ENCODE results near the gene TBX1.

The TBX1 gene

DNA sequence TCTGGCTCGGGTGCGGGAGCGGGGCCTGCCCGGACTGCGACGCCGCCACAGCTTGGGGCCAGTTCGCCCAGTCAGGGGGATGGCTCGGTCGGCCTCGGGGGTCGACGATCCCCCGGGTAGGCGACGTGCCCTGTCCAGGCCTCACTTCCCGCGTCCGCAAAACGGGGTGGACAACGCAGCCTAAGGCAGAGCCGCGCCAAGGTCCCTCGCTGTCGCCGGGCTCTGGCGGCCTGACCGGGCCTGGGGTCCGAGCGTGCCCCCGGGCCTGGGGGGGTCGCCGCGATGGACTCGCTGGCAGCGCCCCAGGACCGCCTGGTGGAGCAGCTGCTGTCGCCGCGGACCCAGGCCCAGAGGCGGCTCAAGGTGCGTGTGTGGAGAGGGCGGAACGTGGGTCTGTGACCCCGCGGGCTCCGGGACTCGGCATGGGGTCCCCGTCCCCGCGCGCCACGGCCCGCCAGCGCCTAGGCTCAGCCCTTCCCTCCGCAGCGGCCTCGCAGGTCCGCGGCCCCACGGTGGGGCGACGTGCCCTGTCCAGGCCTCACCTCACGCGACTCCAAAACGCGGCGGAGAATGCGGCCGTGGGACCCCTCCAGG is 42.0 kb upstream of the TBX1 start:
- peak overlapping the region; percentile 44; the same call in 1 of the 2 replicates for H3K9ac ChIP-seq (ENCODE audit: low read depth, low read length)
- no peaks in the 10 kb centered on the region for H3K36me3 ChIP-seq (ENCODE audit: insufficient read depth, low read length)
- H3K27ac ChIP-seq (ENCODE audit: low read depth, low read length): no peak overlapping the region
- peaks cover 10% of the 10 kb centered on the region for H3K4me1 ChIP-seq (ENCODE audit: insufficient read depth, low read length)
- H3K27me3 ChIP-seq (ENCODE audit: insufficient read depth, low read length): peaks cover 96% of the 10 kb centered on the region
- H3K9me3 ChIP-seq (ENCODE audit: insufficient read depth, low read depth, low read length): no peaks in the 10 kb centered on the region
- 1% methylated on average over 70 of the region's 70 CpGs for WGBS
- peak overlapping the region; percentile 53 for H3K4me3 ChIP-seq (ENCODE audit: low read length)

DNA sequence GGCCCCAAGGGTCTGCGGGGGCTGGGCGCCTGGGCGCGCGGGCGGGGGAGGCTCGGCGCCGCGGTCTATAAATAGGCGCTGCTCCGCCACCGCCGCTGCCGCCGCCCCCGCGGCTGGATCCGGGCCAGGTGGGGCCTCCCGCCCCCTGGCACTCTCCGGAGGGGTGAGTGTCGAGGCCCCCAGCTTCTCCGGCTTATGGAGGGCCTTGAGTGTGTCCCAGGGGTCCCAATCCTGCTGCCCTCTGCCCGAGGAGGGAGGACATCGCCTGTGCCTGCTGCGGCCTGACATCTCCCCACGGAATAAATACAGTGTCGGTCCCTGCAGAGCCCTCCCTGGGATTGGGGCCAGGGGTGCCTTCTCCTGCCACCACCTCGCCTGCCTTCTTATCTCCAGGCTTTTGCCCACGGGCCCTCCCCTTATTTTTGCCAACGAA is 41.5 kb upstream of the TBX1 start:
- Histone ChIP-seq H3K36me3 (ENCODE audit: insufficient read depth, low read length) (no peaks in the 10 kb centered on the region), H3K9ac (ENCODE audit: low read depth, low read length) (no peak overlapping the region), H3K9me3 (ENCODE audit: insufficient read depth, low read depth, low read length) (no peaks in the 10 kb centered on the region), H3K4me1 (ENCODE audit: insufficient read depth, low read length) (peaks cover 10% of the 10 kb centered on the region), H3K27me3 (ENCODE audit: insufficient read depth, low read length) (peaks cover 96% of the 10 kb centered on the region), H3K4me3 (ENCODE audit: low read length) (peak overlapping the region; percentile 53), H3K27ac (ENCODE audit: low read depth, low read length) (no peak overlapping the region)
- 19% methylated on average over 31 of the region's 31 CpGs for WGBS

DNA sequence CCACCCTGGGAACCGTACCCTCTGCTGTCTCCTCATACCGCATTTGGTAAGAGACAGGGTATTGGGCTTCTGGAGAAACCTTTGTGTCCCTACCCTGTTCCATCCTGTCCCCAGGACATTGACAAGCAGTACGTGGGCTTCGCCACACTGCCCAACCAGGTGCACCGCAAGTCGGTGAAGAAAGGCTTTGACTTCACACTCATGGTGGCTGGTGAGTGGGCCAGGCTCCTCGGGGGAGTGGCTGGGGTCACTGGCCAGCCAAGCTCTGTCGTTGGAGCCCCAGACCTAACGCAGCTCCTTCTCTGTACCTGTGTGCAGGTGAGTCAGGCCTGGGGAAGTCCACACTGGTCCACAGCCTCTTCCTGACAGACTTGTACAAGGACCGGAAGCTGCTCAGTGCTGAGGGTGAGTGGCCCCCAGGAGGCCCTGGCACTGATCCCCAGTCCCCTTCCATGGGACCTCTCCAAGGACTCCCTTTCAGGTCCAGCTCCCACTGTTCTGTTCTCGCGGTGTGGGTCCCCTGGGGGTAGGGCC is 41.0 kb upstream of the TBX1 start:
- Histone ChIP-seq H3K27ac (ENCODE audit: low read depth, low read length) (no peak overlapping the region), H3K27me3 (ENCODE audit: insufficient read depth, low read length) (peaks cover 98% of the 10 kb centered on the region), H3K9ac (ENCODE audit: low read depth, low read length) (no peak overlapping the region), H3K4me1 (ENCODE audit: insufficient read depth, low read length) (peaks cover 10% of the 10 kb centered on the region), H3K36me3 (ENCODE audit: insufficient read depth, low read length) (no peaks in the 10 kb centered on the region), H3K9me3 (ENCODE audit: insufficient read depth, low read depth, low read length) (no peaks in the 10 kb centered on the region), H3K4me3 (ENCODE audit: low read length) (no peak overlapping the region)
- 80% methylated on average over 12 of the region's 12 CpGs for WGBS

DNA sequence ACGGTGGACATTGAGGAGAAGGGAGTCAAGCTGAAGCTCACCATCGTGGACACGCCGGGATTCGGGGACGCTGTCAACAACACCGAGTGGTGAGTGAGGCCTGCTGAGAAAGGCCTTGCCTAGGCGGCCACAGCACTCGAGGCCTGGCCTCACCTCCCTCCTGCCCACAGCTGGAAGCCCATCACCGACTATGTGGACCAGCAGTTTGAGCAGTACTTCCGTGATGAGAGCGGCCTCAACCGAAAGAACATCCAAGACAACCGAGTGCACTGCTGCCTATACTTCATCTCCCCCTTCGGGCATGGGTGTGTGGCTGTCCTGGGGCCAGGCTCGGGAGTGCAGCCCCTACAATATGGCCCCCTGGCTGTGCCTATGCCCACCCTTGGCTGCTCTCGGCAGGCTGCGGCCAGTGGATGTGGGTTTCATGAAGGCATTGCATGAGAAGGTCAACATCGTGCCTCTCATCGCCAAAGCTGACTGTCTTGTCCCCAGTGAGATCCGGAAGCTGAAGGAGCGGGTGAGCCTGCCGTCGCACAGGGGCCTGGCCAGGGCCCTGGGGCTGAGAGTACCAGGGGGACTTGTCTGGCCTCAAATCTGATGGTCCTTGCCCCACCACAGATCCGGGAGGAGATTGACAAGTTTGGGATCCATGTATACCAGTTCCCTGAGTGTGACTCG is 40.3 kb upstream of the TBX1 start:
- no peaks in the 10 kb centered on the region for H3K9me3 ChIP-seq (ENCODE audit: insufficient read depth, low read depth, low read length)
- no peak overlapping the region for H3K27ac ChIP-seq (ENCODE audit: low read depth, low read length)
- peaks cover 98% of the 10 kb centered on the region for H3K27me3 ChIP-seq (ENCODE audit: insufficient read depth, low read length)
- peaks cover 10% of the 10 kb centered on the region for H3K4me1 ChIP-seq (ENCODE audit: insufficient read depth, low read length)
- H3K36me3 ChIP-seq (ENCODE audit: insufficient read depth, low read length): no peaks in the 10 kb centered on the region
- 86% methylated on average over 26 of the region's 26 CpGs for WGBS
- H3K4me3 ChIP-seq (ENCODE audit: low read length): no peak overlapping the region
- no peak overlapping the region for H3K9ac ChIP-seq (ENCODE audit: low read depth, low read length)

DNA sequence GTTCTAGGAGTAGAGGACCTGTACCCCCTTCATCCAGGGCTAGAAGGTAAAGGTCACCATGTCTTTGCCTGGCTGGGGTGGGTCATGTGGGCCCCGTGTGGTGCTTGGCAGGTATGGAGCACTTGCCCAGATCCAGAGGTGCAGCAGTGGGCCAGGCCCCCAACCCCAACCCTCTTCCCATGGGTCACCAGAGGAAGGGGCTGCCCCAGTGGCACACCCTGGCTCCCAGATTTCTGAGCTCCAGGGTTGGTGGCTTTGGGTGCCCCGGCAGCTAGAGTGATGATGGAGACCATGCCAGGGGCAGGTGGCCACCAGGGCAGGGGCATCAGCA is 39.6 kb upstream of the TBX1 start:
- Histone ChIP-seq H3K4me3 (ENCODE audit: low read length) (no peak overlapping the region), H3K27ac (ENCODE audit: low read depth, low read length) (no peak overlapping the region), H3K36me3 (ENCODE audit: insufficient read depth, low read length) (no peaks in the 10 kb centered on the region), H3K9me3 (ENCODE audit: insufficient read depth, low read depth, low read length) (no peaks in the 10 kb centered on the region), H3K9ac (ENCODE audit: low read depth, low read length) (no peak overlapping the region), H3K4me1 (ENCODE audit: insufficient read depth, low read length) (peaks cover 10% of the 10 kb centered on the region), H3K27me3 (ENCODE audit: insufficient read depth, low read length) (peaks cover 98% of the 10 kb centered on the region)
- WGBS: 97% methylated on average over 2 of the region's 2 CpGs

DNA sequence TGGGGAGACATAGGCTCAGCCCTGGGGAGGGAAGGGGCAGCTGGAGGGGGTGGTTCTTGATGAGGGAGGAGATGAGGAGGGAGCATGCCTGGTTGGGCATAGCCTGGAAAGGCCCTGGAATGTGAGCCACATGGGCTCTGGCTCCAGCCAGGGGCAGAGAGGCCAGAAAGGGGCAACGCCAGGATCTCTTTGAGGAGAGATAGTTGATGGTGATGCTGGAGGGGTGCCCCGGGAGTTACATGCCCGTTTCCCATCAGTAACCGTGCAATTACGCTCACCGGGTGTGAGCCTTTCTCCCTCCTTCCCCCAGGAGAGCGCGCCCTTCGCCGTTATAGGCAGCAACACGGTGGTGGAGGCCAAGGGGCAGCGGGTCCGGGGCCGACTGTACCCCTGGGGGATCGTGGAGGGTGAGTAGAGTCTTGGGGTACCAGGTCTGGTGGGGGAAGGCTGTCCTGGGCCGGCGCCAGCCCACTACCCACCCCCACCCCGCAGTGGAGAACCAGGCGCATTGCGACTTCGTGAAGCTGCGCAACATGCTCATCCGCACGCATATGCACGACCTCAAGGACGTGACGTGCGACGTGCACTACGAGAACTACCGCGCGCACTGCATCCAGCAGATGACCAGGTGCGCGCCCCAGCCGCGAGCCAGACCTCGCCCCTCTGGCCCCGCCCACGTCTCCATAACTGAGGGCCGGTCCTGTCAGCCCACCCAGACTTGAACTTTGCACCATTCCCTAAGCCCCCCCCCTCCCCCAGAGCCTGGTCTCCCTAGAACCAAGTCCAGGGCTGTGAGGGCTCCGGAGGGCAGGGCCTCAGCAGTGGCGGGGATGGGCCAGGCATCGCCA is 39.0 kb upstream of the TBX1 start:
- Histone ChIP-seq H3K36me3 (ENCODE audit: insufficient read depth, low read length) (no peaks in the 10 kb centered on the region), H3K4me3 (ENCODE audit: low read length) (peak overlapping the region; percentile 31), H3K9ac (ENCODE audit: low read depth, low read length) (no peak overlapping the region), H3K4me1 (ENCODE audit: insufficient read depth, low read length) (peaks cover 10% of the 10 kb centered on the region), H3K27me3 (ENCODE audit: insufficient read depth, low read length) (peaks cover 98% of the 10 kb centered on the region), H3K27ac (ENCODE audit: low read depth, low read length) (no peak overlapping the region), H3K9me3 (ENCODE audit: insufficient read depth, low read depth, low read length) (no peaks in the 10 kb centered on the region)
- WGBS: 8% methylated on average over 38 of the region's 44 CpGs

DNA sequence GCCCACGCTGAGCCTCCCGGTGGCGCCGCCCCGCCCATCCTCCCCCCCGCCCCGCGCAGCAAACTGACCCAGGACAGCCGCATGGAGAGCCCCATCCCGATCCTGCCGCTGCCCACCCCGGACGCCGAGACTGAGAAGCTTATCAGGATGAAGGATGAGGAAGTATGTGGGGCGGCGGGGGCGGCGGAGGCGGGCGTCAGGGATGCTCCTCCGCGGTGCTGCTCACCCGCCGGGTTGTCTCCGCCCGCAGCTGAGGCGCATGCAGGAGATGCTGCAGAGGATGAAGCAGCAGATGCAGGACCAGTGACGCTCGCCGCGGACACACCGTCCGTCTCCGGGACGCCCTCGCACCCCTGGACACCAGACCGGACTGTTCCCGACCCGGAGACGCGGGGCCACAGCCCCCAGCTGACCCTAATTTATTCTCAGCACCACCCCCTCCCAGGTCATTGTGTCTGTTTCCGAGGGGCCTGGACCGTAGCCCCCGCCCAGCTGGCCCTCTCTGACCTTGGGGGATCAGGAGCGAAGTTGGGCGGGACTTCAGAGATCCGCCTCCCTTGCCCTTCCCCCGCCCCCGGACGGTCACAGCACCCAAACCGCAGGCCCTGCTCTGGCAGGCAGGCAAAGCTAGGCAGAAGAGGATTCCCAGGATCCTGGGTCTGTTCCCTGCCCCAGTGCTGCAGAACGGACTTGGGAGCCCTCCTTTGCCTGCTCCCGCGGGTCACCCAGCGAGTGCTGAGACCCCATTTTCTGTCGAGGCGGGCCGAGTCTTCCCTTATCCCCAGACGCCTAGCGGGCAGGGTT is 38.2 kb upstream of the TBX1 start:
- Histone ChIP-seq H3K4me3 (ENCODE audit: low read length) (peak overlapping the region; percentile 43), H3K9ac (ENCODE audit: low read depth, low read length) (no peak overlapping the region), H3K9me3 (ENCODE audit: insufficient read depth, low read depth, low read length) (no peaks in the 10 kb centered on the region), H3K27ac (ENCODE audit: low read depth, low read length) (no peak overlapping the region), H3K27me3 (ENCODE audit: insufficient read depth, low read length) (peaks cover 100% of the 10 kb centered on the region), H3K36me3 (ENCODE audit: insufficient read depth, low read length) (no peaks in the 10 kb centered on the region), H3K4me1 (ENCODE audit: insufficient read depth, low read length) (peaks cover 10% of the 10 kb centered on the region)
- WGBS: 2% methylated on average over 60 of the region's 60 CpGs

DNA sequence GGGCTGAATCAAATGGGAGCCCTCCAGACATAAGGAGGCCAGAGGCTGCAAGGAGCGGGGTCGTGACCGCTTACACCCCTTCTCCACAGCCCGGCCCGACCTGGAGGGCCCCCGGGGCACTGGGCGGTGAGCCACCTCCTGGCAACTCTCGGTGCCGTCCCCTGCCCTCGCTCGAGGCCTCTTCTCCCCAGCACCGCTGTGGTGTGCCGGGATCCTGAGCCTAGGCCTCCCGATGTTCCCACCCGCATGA is 37.7 kb upstream of the TBX1 start:
- H3K4me3 ChIP-seq (ENCODE audit: low read length): peak overlapping the region; percentile 43
- H3K27me3 ChIP-seq (ENCODE audit: insufficient read depth, low read length): peaks cover 100% of the 10 kb centered on the region
- H3K9me3 ChIP-seq (ENCODE audit: insufficient read depth, low read depth, low read length): no peaks in the 10 kb centered on the region
- WGBS: 6% methylated on average over 15 of the region's 15 CpGs
- no peak overlapping the region for H3K9ac ChIP-seq (ENCODE audit: low read depth, low read length)
- no peaks in the 10 kb centered on the region for H3K36me3 ChIP-seq (ENCODE audit: insufficient read depth, low read length)
- peaks cover 10% of the 10 kb centered on the region; the same call in 1 of the 2 replicates for H3K4me1 ChIP-seq (ENCODE audit: insufficient read depth, low read length)
- no peak overlapping the region for H3K27ac ChIP-seq (ENCODE audit: low read depth, low read length)

DNA sequence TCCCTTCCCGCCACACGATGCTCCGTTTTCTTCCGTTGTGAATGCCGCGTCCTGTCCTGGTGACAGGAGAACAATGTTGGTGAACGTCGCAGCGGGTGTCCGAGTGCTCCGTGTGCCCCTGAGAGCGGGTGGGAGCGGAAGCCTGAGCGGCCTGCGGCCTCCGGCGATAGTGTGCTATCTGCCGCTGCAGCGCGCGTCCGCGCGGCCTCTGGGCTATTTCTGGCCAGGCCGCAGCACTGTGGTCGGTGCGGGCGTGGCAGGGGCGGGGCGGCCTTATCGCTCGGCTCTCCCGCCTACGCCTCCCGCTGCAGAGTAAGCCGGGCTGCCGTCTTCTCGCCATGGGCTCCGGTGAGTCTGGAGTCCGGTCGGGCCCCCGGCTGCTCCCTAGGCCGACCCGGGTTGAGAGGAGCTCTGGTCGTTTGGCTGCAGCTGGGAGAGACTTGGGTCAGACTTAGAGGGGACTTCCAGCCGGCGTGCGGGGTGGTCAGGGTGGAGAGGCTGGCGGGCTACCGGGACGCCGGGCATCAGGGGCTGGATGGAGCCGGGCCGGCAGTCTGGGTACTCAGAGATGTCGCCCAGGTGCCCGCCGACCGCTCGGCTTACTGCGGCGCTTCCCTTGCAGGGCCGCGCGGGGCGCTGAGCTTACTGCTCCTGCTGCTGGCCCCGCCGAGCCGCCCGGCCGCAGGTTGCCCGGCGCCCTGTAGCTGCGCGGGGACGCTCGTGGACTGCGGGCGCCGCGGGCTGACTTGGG is 37.2 kb upstream of the TBX1 start, which contains the start of gene GP1BB:
GP1BB (plus strand) TSS at position 308 of the 751 bp plus-strand sequence; CDS start at position 339, 31 bp downstream.
- H3K9ac ChIP-seq (ENCODE audit: low read depth, low read length): no peak within 1 kb of the TSS
- no peaks in the 10 kb centered on the region for H3K36me3 ChIP-seq (ENCODE audit: insufficient read depth, low read length)
- peaks cover 100% of the 10 kb centered on the region for H3K27me3 ChIP-seq (ENCODE audit: insufficient read depth, low read length)
- WGBS: 2% methylated on average over 80 of the region's 80 CpGs
- no peak within 1 kb of the TSS for H3K27ac ChIP-seq (ENCODE audit: low read depth, low read length)
- H3K4me3 ChIP-seq (ENCODE audit: low read length): peak within 1 kb of the TSS; percentile 43
- peaks cover 10% of the 10 kb centered on the region; the same call in 1 of the 2 replicates for H3K4me1 ChIP-seq (ENCODE audit: insufficient read depth, low read length)
- no peaks in the 10 kb centered on the region for H3K9me3 ChIP-seq (ENCODE audit: insufficient read depth, low read depth, low read length)

Data from HUES64 (cell line).